NCI-H345 (cell line): ENCODE results near the gene MT1X.
A peak's percentile ranks its signal among the peaks of the same experiment; 100 is the strongest.
"Not testable (repeated sequence)": the region's sequence is repeated elsewhere in the genome, so short reads cannot be mapped to it uniquely, and the experiment has no call there.

Experiments
- DNase-seq: peaks from one replicate; lab custom pipeline; 2025; lab: John Stamatoyannopoulos, UW

Gene MT1X

GRCh38 chr16:56710181-56710737, 28.0 kb downstream of the MT1X start:
- no peak for DNase-seq

GRCh38 chr16:56711862-56712261, 29.6 kb downstream of the MT1X start:
- no peak for DNase-seq

GRCh38 chr16:56713794-56714193, 31.5 kb downstream of the MT1X start:
- no peak for DNase-seq

GRCh38 chr16:56715126-56715525, 32.9 kb downstream of the MT1X start:
- no peak for DNase-seq

- DNase-seq = no peak
Measured at GRCh38 chr16:56716761-56717160, 34.5 kb downstream of the MT1X start.

- not testable (repeated sequence) for DNase-seq
Measured at GRCh38 chr16:56717532-56717931, 35.3 kb downstream of the MT1X start.

GRCh38 chr16:56722200-56722842, 40.1 kb downstream of the MT1X start:
- no peak for DNase-seq

GRCh38 chr16:56724191-56724590, 41.9 kb downstream of the MT1X start:
- no peak for DNase-seq

- DNase-seq = no peak
Measured at GRCh38 chr16:56726283-56726682, 44.0 kb downstream of the MT1X start.

GRCh38 chr16:56726926-56727325, 44.7 kb downstream of the MT1X start:
- DNase-seq = no peak

- DNase-seq = no peak
Measured at GRCh38 chr16:56728027-56728426, 45.8 kb downstream of the MT1X start.

- DNase-seq = no peak
Measured at GRCh38 chr16:56728980-56729734, 46.9 kb downstream of the MT1X start.

- DNase-seq = peak; percentile 87
Measured at GRCh38 chr16:56729735-56730662, 47.7 kb downstream of the MT1X start, which contains the start of gene NUP93. NUP93 (plus strand) TSS chr16:56730129; CDS start chr16:56748248, 18,119 bp downstream.

GRCh38 chr16:56732366-56732765, 50.1 kb downstream of the MT1X start:
- no peak for DNase-seq

- DNase-seq = no peak
Measured at GRCh38 chr16:56732832-56733231, 50.6 kb downstream of the MT1X start.
